HepG2 (cell line): ENCODE results near the gene CDC14A. TPM values are rescaled to one million over a fixed set of nuclear protein-coding genes. Genes with fewer than 3 reads are reported as not detected.
"Not testable (repeated sequence)": the region's sequence is repeated elsewhere in the genome, so short reads cannot be mapped to it uniquely, and the experiment has no call there.

Source experiments
- ATAC-seq: fragments of 200-7000 bp; cut with Tn5 transposase; 3 replicates; pipeline ENCODE4 v1.9.1; 2020; ENCODE audit warnings: mild to moderate bottlenecking, moderate library complexity
- BruUV-seq: library from RNA; stranded (reverse); fragments of 400-500 nt; replicated peaks from 2 replicates; lab custom pipeline; 2021; lab: Mats Ljungman, UMichigan
- CTCF ChIA-PET: fragments of 300-600 bp; formaldehyde crosslinking; extraction: SDS; loops from one replicate; lab custom pipeline; 2021; ENCODE audit warnings: low total read pairs, inconsistent platforms, low intra/inter-chr PET ratio; lab: Yijun Ruan, JAX
- POLR2A ChIA-PET: fragments of 350-600 bp; sonication (Branson Sonifier 250); formaldehyde crosslinking; loops from one replicate; lab custom pipeline; 2020; ENCODE audit warnings: antibody characterized with exemption, inconsistent platforms; lab: Yijun Ruan, JAX
- DNase-seq: peaks from one replicate; pipeline ENCODE4 v3.0.0-alpha.2; 2015; ENCODE audit warnings: low spot score
- FAIRE-seq: peaks from 3 replicates; lab custom pipeline; 2011; peaks lifted over from hg19 to GRCh38; lab: Jason Lieb, UNC
- H2AFZ ChIP-seq: one replicate; pipeline ENCODE4 v1.6.1; 2011; ENCODE audit warnings: low read length, inconsistent platforms
- H3K27ac ChIP-seq: fragments of 300-600 bp; 3 replicates; pipeline ENCODE4 v1.8.0; 2011; ENCODE audit warnings: mixed run types, mild to moderate bottlenecking, mixed read lengths, low read length, inconsistent platforms; ENCODE audit not compliant: insufficient read depth; ENCODE audit errors: extremely low read length
- H3K27me3 ChIP-seq, 2 experiments: fragments of 200-600 bp in 1 of 2; 2 replicates in 1 of 2; 3 replicates in 1 of 2; pipeline versions ENCODE4 v1.6.0 to v1.8.0; 2011; ENCODE audit warnings: low read length in 2 of 2, mild to moderate bottlenecking in 2 of 2, moderate library complexity in 2 of 2, inconsistent platforms in 1 of 2; ENCODE audit not compliant: insufficient read depth in 2 of 2, control insufficient read depth in 1 of 2
- H3K36me3 ChIP-seq, 2 experiments: fragments of 200-600 bp in 1 of 2; replicated peaks in 1 of 2; 2 replicates in 1 of 2; 3 replicates in 1 of 2; pipeline versions ENCODE4 v1.5.1 to v1.8.0; 2011; ENCODE audit warnings: low read length in 2 of 2, inconsistent platforms in 1 of 2; ENCODE audit not compliant: insufficient read depth in 2 of 2, control insufficient read depth in 1 of 2
- H3K4me1 ChIP-seq: 2 replicates; pipeline ENCODE4 v1.5.1; 2012; ENCODE audit warnings: low read length, inconsistent platforms; ENCODE audit not compliant: insufficient read depth
- H3K4me2 ChIP-seq: 2 replicates; pipeline ENCODE4 v1.6.0; 2011; ENCODE audit warnings: low read depth, low read length, inconsistent platforms
- H3K4me3 ChIP-seq, 3 experiments: fragments of 200-600 bp in 1 of 3; sonication (generic), shearing (Covaris generic) in 1 of 3; replicated peaks in 1 of 3; 2 replicates each; pipeline ENCODE4 v1.5.1; 2011 to 2016; ENCODE audit warnings: low read length in 3 of 3, inconsistent platforms in 2 of 3, low read depth in 2 of 3, mild to moderate bottlenecking in 2 of 3, control low read depth in 1 of 3, mixed read lengths in 1 of 3; ENCODE audit not compliant: insufficient read depth in 1 of 3
- H3K79me2 ChIP-seq: one replicate; pipeline ENCODE4 v1.6.1; 2011; ENCODE audit warnings: low read length, inconsistent platforms; ENCODE audit not compliant: insufficient read depth
- H3K9ac ChIP-seq: 2 replicates; pipeline ENCODE4 v1.6.0; 2011; ENCODE audit warnings: mild to moderate bottlenecking, low read depth, low read length, inconsistent platforms; ENCODE audit not compliant: insufficient read depth
- H3K9me3 ChIP-seq: 2 replicates; pipeline ENCODE4 v1.5.1; 2012; ENCODE audit warnings: mild to moderate bottlenecking, low read length
- H4K20me1 ChIP-seq: 2 replicates; pipeline ENCODE4 v1.6.0; 2011; ENCODE audit warnings: inconsistent platforms, mild to moderate bottlenecking, low read length, moderate library complexity; ENCODE audit not compliant: insufficient read depth
- WGBS: methylation state at CpG from one replicate; pipeline ENCODE4 v1.1.6; 2017; ENCODE audit warnings: low lambda C conversion rate; 5-methylcytosine and 5-hydroxymethylcytosine counted together
- in situ Hi-C: cut with HindIII; loops from 2 replicates; pipeline ENCODE4 v1.10.0; 2017; ENCODE audit warnings: low pct_unique_long_range_greater_than_20kb; ENCODE audit not compliant: extremely low pct_ligation_motif_present
- intact Hi-C: fragments of 100-400 bp; cut with micrococcal nuclease; formaldehyde crosslinking; loops from one replicate; pipeline ENCODE4 v1.10.0; 2022; ENCODE audit not compliant: unreplicated experiment
- polyA plus RNA-seq, 8 experiments: library from polyadenylated mRNA; depleted of rRNA in 3 of 8; stranded (reverse) in 7 of 8; unstranded in 1 of 8; fragments of >200 nt; fragmentation: Illumina TruSeq in 4 of 8; extraction: Trizol in 4 of 8; gene quantifications; 2 replicates each; pipeline versions ENCODE4 v1.2.1 to v1.2.3, GENCODE V29; 2011 to 2016; ENCODE audit warnings: low read depth in 4 of 8, missing spikeins in 1 of 8, mixed read lengths in 1 of 8; ENCODE audit not compliant: insufficient read depth in 1 of 8
- total RNA-seq, 5 experiments: library from RNA; depleted of rRNA; stranded (reverse); fragments of >200 nt; fragmentation: Illumina TruSeq; extraction: Trizol; gene quantifications; 2 replicates each; pipeline ENCODE4 v1.2.3, GENCODE V29; 2016; ENCODE audit warnings: low read depth in 1 of 5

Gene CDC14A
- total and polyA plus RNA-seq, 2 of the 13 experiments (the other 11 are each of a cell fraction or from before 2014, with no cell fraction given), result 2.8 to 4.9 TPM

DNA sequence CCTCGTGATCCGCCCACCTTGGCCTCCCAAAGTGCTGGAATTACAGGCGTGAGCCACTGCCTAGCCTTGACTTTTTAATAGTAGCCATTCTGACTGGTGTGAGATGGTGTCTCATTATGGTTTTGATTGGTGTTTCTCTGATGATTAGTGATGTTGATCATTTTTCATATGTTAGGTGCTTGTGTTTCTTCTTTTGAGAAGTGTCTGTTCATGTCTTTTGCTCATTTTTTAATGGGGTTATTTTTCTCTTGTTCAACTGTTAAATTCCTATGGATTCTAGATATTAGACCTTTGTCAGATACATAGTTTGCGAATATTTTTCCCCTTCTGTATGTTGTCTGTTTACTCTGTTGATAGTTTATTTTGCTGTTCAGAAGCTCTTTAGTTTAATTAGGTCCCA, 17.0 kb downstream of the CDC14A start:
- H3K4me3 ChIP-seq, H3K4me1 ChIP-seq, H2AFZ ChIP-seq, H3K36me3 ChIP-seq, H3K9ac ChIP-seq, DNase-seq, H3K9me3 ChIP-seq, intact Hi-C loops, H3K27ac ChIP-seq, FAIRE-seq, POLR2A ChIA-PET, ATAC-seq, H3K27me3 ChIP-seq, H4K20me1 ChIP-seq, BruUV-seq, H3K4me2 ChIP-seq, CTCF ChIA-PET, H3K79me2 ChIP-seq, in situ Hi-C loops: not testable (repeated sequence)
- over 99% methylated on average over 4 of the region's 4 CpGs for WGBS

DNA sequence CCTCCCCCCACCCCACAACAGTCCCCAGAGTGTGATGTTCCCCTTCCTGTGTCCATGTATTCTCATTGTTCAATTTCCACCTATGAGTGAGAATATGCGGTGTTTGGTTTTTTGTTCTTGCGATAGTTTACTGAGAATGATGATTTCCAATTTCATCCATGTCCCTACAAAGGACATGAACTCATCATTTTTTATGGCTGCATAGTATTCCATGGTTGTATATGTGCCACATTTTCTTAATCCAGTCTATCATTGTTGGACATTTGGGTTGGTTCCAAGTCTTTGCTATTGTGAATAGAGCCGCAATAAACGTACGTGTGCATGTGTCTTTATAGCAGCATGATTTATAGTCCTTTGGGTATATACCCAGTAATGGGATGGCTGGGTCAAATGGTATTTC, 21.6 kb downstream of the CDC14A start:
- DNase-seq, H3K36me3 ChIP-seq, H2AFZ ChIP-seq, ATAC-seq, in situ Hi-C loops, CTCF ChIA-PET, POLR2A ChIA-PET, H3K9me3 ChIP-seq, H3K4me2 ChIP-seq, FAIRE-seq, intact Hi-C loops, H3K27ac ChIP-seq, BruUV-seq, H4K20me1 ChIP-seq, H3K9ac ChIP-seq, H3K79me2 ChIP-seq, H3K4me3 ChIP-seq, H3K4me1 ChIP-seq, H3K27me3 ChIP-seq: not testable (repeated sequence)
- 97% methylated on average over 5 of the region's 5 CpGs for WGBS

DNA sequence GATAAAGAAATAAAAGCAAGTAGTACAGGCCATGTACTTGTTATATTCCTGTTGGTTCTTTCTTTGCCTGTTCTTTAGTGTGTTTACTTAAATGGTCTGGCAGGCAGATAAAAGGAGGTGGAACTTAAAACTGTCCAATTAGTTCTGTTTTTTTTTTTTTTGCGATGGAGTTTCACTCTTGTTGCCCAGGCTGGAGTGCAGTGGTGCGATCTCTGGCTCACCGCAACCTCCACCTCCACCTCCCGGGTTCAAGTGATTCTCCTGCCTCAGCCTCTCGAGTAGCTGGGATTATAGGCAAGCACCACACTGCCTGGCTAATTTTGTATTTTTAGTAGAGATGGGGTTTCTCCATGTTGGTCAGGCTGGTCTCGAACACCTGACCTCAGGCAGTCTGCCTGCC, 24.6 kb downstream of the CDC14A start:
- H3K79me2 ChIP-seq, H3K9ac ChIP-seq, H3K4me2 ChIP-seq, BruUV-seq, POLR2A ChIA-PET, ATAC-seq, DNase-seq, CTCF ChIA-PET, in situ Hi-C loops, intact Hi-C loops, H4K20me1 ChIP-seq, FAIRE-seq, H3K9me3 ChIP-seq, H2AFZ ChIP-seq, H3K36me3 ChIP-seq, H3K27ac ChIP-seq, H3K4me3 ChIP-seq, H3K4me1 ChIP-seq, H3K27me3 ChIP-seq: not testable (repeated sequence)
- WGBS, result 98% methylated on average over 6 of the region's 6 CpGs
